Activated CD4-positive, alpha-beta T cell treated with anti-CD3 and anti-CD28 coated beads for 24 hours (primary cell): Measurements from ENCODE around the gene TSC22D4.

Experiments used
- DNase-seq, 2 donors: peaks; one replicate each; pipeline ENCODE4 v3.0.0-alpha.2; 2020; ENCODE audit warnings: low read depth in 2 of 2

The TSC22D4 gene

DNA sequence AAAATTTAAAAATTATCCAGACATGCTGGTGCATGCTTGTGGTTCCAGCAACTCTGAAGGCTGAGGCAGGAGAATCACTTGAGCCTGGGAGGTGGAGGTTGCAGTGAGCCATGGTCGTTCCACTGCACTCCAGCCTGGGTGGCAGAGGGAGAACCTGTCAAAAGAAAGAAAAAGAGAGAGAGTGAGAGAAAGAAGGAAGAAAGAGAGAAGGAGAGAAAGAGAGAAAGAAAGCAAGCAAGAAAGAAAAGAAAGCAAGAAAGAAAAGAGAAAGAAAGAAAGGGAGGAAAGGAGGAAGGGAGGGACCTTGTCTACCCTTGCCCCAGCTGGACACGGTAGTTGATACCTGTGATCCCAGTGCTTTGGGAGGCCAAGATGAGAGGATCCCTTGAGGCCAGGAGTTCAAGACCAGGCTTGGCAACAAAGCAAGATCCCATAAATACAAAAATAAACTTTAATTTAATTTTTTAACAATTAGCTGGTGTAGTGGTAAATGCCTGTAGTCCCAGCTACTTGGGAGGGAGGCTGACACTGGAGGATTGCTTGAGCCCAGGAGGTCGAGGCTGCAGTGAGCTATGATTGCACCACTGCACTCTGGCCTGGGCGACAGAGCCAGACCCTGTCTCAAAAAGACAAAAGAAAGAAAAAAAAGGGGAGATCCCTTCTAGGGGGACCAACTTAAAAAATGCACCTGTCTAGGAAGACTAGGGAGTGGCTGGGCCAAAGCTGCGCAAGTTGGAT is 13.9 kb upstream of the TSC22D4 start:
- no peak for DNase-seq

DNA sequence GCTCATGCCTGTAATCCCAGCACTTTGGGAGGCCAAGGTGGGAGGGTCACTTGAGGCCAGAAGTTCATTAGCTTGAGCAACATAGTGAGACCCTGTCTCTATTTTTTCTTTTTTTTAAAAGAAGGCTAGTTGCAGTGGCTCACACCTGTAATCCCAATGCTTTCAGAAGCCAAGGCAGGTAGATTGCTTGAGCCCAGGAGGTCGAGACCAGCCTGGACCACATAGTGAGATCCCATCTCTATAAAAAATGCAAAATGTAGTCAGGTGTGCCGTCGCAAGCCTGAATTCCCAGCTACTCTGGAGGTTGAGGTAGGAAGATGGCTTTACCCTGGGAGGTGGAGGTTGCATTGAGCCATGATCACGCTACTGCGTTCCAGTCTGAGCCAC is 12.2 kb upstream of the TSC22D4 start:
- DNase-seq: no peak

DNA sequence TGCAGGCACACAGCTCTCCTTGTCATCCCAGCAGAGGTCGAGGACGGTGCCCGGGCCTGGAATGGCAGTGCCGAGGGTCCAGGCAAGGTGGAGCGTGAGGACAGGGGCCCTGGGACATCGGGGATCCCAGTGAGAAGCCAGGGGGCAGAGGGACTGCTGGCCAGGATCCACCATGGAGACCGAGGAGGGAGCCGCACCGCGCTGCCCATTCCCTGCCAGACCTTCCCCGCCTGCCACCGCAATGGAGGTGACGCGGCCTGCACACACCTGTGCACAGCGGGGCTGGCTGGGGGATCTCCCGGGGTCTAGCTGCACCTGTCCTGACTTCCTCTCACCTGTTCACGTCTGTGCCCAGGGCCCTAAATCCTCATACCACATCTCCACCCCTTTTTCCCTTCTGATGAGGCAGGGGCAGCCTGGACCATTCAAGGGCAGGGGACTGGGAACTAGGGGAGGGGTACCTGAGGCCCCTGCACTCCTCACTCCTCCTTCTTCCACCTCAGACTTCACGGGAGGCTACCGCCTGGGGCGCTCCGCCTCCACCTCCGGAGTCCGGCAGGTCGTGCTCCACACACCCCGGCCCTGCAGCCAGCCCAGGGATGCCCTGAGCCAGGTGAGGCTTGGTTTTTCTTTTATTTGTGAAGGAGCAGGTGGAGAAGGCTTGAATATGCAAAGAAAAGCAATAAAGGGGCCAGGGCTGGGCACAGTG is 11.6 kb upstream of the TSC22D4 start:
- DNase-seq: no peak

DNA sequence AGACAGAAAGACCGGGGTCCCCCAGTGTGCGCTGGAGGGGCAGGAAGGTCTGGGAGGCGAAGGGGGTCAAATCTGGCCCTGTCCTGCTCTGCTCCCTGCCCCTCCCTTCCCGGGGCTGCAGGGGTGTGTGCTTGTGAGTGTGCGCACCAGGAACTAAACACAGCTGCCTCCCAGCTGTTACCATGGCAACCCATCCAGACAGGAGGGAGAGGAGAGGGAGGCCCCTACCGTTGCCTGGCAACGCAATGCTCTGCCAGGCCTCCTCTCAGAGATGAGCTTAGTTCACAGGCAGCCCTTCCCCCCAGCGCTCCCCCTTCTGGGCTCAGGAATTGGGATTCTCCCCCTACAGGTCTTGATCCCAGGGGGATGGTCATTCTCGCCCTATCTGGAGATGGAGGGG is 10.8 kb upstream of the TSC22D4 start:
- no peak for DNase-seq

DNA sequence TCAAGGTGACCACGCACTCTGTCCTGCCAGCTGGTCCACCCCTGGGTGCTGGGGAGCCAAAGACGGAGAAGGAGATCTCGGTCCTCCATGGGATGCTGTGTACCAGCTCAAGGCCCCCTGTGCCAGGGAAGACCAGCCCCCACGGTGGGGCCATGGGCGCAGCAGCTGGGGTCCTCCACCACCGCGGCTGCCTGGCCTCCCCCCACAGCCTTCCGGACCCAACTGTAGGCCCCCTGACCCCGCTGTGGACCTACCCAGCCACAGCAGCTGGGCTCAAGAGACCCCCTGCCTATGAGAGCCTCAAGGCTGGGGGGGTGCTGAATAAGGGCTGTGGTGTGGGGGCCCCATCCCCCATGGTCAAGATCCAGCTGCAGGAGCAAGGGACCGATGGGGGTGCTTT is 10.1 kb upstream of the TSC22D4 start:
- no peak for DNase-seq

DNA sequence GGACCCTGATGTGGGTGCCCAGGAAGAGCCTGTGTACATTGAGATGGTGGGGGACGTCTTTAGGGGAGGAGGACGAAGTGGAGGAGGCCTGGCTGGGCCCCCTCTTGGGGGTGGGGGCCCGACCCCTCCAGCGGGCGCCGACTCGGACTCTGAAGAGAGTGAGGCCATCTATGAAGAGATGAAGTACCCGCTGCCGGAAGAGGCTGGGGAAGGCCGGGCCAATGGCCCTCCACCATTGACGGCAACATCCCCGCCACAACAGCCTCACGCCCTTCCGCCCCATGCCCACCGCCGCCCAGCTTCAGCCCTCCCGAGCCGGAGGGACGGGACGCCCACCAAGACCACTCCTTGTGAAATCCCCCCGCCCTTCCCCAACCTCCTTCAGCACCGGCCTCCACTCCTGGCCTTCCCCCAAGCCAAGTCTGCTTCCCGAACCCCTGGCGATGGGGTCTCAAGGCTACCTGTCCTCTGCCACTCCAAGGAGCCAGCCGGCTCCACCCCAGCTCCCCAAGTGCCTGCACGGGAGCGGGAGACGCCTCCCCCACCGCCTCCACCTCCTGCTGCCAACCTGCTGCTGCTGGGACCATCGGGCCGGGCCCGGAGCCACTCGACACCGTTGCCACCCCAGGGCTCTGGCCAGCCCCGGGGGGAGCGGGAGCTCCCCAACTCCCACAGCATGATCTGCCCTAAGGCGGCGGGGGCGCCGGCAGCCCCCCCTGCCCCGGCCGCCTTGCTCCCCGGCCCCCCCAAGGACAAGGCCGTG is 9.5 kb upstream of the TSC22D4 start:
- DNase-seq: no peak

DNA sequence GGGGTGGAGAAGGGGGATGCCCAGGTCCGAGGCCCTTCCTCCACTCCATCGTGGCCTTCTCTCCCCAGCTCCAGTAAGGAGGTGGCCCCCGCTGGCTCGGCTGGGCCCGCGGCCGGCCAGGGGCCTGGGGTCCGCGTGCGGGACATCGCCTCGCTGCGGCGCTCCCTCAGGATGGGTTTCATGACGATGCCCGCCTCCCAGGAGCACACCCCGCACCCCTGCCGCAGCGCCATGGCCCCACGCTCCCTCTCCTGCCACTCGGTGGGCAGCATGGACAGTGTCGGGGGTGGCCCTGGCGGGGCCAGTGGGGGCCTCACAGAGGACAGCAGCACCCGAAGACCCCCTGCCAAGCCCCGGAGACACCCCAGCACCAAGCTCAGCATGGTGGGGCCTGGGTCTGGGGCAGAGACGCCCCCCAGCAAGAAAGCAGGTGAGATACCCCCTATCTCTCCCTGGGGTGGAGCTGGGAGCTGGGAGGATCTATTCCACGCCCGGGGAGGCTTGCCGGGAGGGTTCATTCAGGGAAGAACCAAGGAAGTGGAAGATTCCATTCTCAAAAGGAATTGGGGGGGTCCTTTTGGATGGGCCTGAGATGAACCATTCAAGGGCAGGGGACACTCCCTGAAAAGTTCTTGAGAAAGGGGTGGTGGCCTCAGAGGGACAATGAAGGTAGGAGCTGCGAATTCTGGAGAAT is 7.9 kb upstream of the TSC22D4 start:
- no peak for DNase-seq

DNA sequence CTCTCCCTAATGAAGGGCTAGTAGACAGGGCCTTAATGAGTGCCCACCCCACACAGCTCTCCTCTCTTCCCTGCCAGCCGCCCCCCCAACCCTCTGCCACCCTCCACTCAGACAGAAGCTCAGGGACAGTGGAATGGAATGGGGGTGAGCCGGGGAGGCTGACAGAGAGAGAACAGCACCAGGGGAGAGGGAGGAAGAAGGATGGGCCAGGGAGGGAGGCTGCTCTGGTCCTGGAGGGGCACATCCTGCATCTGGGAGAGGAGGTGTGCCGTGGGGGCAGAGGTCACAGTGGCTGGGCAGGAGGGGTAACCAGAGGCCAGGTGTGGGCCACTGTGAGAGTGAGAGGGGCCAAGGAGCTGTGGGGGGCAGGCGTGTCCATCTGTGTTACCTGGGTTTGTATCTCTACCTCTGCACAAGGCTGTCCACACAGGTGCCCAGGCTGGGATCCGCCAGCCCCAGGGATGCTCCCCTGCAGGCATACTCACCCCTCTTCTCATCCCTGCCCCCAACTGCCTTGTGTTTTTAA is 7.2 kb upstream of the TSC22D4 start:
- no peak for DNase-seq

DNA sequence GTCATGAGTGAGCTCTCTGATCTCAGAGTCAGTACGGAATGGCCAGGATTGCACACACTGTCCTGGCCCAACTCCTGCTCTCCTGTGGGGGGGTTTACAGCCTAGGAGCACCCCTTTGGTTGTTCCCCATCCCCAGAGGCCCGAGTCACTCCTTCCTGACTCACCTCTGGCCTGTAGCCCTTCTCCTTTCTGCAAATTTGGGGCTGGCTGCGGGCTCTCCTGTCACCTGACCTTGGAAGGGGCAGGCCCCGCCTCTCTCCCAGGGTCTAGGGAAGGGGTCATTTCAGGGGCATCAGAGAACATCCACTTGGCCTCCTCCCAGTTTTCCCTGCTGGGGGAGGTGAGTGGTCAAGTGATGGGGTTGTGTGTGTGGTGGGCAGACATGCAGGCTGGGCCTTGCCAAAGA is 6.5 kb upstream of the TSC22D4 start:
- DNase-seq: no peak

DNA sequence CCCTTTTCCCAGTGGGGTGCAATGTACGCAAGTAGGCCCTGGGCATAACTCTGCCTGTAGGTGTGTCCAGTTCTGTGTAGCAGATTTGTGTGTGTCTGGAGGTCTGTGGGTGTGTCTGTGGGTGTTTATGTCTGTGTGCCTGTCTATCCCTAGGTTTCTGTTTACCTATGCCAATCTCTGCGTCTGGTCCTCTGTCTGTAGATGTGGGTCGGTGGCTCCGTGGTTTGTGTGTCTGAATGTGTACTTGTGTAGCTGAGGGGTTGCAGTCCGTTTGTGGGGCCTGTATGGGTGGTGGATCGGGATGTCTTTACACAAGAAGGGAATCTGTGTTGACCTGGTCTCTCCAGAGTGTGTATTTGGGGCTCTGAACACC is 5.6 kb upstream of the TSC22D4 start:
- no peak for DNase-seq

DNA sequence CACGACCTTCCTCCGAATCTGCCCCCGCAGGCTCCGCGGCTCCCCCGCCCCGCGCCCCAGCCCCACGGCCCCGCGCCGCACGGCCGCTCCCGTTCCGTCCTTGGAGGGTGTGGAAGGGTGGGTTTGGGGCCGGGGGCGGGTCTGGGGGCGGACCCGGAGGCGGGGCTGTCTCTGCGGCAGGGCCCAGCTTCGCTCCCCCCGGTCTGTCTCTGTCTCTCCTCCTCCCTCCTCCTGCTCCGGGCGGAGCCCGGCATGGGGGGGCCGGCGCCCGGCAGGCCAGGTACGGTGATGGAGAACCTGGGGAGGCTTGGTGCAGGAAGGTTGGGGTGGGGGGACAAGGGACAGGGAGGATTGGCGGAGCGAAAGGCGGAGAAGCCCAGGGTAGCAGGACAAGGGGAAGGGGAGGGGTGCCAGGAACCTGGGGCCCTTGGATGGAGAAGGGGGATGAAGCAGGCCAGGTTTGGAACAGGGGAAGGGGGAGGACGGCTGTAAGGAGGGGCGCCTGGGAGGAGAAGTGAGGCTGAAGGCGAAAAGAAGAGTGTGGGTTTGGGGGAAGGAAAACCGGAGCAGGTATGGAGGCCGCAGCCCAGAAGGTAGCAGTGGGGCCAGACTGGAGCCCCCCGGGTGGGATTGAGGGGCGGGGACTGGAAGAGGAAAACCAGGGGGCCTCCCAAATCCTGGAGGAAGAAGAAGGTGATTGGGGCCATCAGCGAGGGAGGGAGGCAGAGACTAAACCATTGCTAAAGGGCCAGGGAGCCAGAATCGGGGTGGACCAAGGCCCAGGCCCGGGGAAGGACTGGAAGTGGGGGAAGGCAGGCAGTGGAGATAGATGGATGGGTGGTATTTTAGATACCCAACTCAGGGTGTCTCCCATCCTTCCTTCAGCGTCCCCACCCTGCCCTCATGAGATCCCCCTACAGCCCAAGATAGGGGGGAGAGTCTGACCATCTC is 5.0 kb upstream of the TSC22D4 start, which contains the start of gene NYAP1:
NYAP1 (plus strand) TSS at position 206 of the 951 bp plus-strand sequence. CDS start 1,385 bp downstream, outside the sequence.
- DNase-seq: no peak

DNA sequence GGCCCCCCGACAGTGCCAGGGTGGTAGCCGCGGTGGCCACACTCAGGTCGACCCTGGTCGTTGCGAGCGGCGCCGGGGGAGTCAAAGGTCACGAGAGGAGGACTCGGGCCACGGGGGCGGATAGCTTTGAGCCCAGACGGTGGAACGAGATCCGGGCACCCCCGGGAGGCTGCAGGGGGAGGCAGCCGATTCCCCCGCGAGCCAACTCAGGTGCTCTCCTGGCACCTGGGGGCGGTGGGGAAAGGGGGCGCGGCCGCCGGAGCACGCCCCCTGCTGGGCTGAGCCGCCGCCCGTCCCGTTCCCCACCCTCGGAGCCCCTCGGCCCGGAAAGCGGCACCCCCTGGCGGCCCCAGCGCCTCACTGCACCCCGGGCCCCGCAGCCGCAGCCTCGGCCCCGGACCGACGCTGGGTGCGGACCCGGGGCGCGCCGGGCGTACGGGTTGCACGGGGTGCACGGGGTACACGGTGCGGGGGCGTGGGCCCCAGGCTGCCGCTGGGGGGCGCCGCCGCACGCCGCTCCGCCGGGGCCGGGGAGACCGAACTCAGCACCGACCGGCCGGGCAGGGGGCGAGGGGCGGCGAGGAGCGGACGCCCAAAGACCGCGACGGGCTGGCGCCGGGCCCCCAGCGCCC is 4.2 kb upstream of the TSC22D4 start:
- peak; percentile 78 to 80 for DNase-seq

DNA sequence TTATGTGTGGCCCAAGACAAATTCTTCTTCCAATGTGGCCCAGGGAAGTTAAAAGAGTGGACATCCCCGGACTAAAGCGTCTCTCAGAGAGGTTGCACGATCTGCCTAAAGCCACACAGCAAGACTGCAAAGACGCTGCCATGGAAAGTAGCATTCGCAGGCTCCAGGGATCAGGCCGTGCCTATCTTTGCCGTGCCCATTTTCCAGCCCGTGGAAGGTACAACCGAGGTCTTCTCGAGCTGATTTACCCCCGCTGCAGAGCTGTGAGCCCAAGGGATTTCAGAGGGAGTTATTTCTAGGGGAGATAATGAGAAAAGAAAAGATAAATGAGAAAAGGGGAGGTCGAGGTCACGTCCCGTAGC is 3.7 kb upstream of the TSC22D4 start:
- no peak for DNase-seq

DNA sequence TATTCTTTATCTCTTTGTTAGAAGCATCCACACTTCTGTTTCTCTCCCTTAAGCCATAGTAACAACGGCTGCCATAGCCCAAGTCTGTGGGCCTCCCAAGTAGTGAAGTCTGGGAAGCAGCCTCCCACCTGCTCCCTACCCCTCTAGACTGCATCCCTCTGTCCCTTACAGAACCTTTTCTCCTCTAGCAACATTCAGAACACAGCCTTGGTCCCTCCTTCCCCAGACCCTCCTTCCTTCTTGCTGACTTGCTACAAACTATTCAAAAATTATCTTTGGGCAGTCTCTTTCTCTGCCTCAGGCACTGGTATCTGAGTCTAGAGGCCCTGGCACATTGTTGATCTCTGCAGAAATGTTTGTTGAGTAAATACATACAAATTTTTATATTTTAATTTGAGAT is 2.5 kb upstream of the TSC22D4 start:
- no peak for DNase-seq

DNA sequence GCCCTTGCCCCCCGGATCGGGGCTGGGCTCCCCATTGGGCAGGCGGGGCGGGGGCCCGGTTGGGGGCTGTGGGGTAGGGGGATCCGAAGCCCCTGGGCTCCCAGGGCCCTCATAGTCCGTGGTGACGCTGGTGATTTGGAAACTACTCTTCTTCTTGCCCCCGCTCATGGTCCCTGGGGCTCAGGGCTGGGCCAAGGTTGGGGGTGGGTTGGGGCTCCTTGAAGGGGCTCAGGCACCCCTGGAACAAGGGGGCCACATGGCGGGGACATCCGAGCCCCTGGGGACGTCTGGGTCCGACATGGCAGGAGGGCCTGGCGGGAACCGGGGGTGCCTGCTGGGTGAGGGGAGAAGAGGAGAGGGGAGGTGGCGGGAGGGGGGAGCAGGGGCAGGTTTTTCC is 1.1 kb downstream of the TSC22D4 start:
- DNase-seq: no peak

DNA sequence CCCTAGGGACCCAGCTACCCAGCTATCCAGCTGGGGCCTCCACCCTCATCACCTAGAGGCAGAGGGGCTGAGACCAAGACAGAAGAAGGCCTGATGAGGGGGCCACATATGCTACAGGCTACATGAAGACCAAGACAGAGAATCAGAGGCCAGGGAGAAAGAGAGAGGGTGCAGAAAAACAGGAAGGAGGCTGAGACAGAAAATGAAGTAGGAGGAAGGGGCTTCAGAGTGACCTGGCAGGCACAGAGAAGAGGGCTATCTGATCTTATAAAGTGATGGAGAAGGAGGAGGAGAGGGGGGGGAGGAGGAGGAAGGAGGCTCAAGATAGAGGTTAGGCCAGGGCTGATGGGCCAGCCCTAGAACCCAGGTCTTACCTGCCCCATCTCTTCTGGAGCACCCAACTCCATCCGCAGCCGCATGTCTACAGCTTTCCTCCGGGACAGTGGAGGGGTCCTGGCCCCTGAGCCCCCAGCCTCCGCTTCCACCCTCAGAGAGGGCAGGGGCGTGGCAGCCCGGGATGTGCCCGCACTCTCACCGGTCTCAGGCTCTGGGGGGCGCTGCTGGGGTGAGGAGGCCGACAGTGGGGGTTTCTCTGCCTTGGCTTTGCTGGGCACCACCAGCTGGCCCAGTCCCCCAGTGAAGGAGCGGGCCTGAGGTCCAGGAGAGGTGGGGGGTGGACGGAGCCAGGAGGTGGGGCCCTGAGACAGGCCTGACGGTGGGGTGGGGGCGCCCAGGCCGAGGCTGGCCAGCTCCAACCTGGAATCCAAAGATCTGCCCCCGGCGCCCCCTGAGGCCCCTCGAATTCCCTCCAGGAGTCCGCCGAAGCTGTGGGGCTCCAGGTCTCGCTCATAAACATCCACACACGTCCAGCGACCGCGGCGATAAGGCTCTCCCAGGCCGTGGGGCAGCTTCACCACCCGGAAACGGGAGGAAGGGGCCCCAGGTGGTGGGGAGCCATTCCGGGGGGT is 1.8 kb downstream of the TSC22D4 start:
- DNase-seq: peak in 1 of 2 donors; percentile 25

DNA sequence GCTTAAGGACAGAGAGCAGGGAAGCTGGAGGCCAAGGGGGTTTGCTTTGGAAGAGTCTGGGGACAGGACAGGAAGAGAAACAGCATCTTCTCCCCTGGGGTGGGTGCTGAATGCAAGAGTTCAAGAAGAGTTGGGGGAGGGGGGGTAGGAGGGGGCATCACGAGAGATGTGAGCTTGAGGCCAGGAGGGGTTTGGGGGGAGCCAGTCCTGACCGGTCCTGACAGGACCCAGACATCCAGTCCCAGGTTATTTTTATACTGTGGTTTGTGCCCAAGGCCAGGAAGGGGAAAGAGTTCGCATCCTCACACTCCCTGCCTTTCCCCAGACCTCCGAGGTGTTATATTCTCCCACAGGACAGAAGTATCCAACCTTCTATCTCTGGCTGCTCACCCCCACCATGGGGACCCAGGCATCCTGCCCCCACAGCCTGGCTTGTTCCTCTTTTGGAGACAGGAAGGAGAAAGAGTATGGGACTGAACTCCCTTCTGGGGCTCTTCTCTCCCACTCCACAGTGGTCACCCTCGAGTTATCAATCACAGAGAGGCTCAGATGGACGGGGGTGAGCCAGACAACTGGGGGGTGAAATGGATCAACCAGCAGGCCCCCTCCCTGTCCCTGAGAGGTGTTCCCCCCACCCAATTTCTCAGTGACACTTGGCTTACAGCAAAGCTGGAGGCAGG is 2.8 kb downstream of the TSC22D4 start:
- no peak for DNase-seq

DNA sequence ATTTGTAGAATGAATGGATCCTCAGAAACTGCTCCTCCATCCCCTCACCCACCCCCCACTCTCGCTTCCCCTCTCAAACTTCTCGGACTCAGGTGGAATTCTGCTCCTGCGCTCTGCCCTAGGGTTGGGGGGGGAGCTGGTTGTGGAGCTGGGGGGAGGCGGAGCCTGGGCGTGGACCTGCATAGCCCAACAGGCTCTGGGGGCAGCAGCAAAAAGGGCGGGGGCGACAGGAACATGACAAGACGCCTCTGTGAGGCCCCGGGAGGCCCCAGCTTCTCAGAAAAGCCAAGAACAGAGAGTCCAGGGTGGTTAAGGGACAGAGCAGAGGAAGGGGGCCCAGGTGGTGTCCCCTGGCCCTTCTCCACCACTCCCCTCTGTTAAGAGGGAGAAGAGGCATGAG is 3.5 kb downstream of the TSC22D4 start:
- no peak for DNase-seq
